ENCODE data around the gene CD63.
A peak's percentile ranks its signal among the peaks of the same experiment; 100 is the strongest.

CD63 gene

GRCh38 chr12:55733858-55734257, 5.0 kb upstream of the CD63 start:
- no peak overlapping the region for H3K27ac ChIP-seq
- no peak overlapping the region for H3K4me2 ChIP-seq
- H3K79me2 ChIP-seq (ENCODE audit: insufficient read depth, low read depth) = no peaks in the 10 kb centered on the region
- no peak overlapping the region for H3K4me3 ChIP-seq (IDR thresholded peaks at IDR 0.05; ENCODE audit: insufficient read depth, low read depth, low read length)
- no peak overlapping the region for H3K9ac ChIP-seq
- H3K27me3 ChIP-seq (ENCODE audit: insufficient read depth, low read depth) = no peaks in the 10 kb centered on the region
- H3K4me1 ChIP-seq (ENCODE audit: low read depth, poor library complexity, severe bottlenecking) = peaks cover 25% of the 10 kb centered on the region
- no peaks in the 10 kb centered on the region for H3K36me3 ChIP-seq (ENCODE audit: insufficient read depth)
- H4K20me1 ChIP-seq (ENCODE audit: insufficient read depth) = no peaks in the 10 kb centered on the region
- no peak overlapping the region for H2AFZ ChIP-seq (ENCODE audit: low read depth)
- TF ChIP-seq CTCF (conservative IDR thresholded peaks at IDR 0.05; ENCODE audit: low read depth, low read length) = no peak

- H3K27ac ChIP-seq = no peak overlapping the region
- TF ChIP-seq CTCF (conservative IDR thresholded peaks at IDR 0.05; ENCODE audit: low read depth, low read length) = no peak
- peaks cover 1% of the 10 kb centered on the region; the same call in 1 of the 2 replicates for H3K79me2 ChIP-seq (ENCODE audit: insufficient read depth, low read depth)
- H3K4me2 ChIP-seq = no peak overlapping the region
- H3K4me3 ChIP-seq (IDR thresholded peaks at IDR 0.05; ENCODE audit: insufficient read depth, low read depth, low read length) = no peak overlapping the region
- H3K36me3 ChIP-seq (ENCODE audit: insufficient read depth) = no peaks in the 10 kb centered on the region
- H3K27me3 ChIP-seq (ENCODE audit: insufficient read depth, low read depth) = no peaks in the 10 kb centered on the region
- no peak overlapping the region for H2AFZ ChIP-seq (ENCODE audit: low read depth)
- H3K4me1 ChIP-seq (ENCODE audit: low read depth, poor library complexity, severe bottlenecking) = peaks cover 24% of the 10 kb centered on the region
- H3K9ac ChIP-seq = no peak overlapping the region
- no peaks in the 10 kb centered on the region for H4K20me1 ChIP-seq (ENCODE audit: insufficient read depth)
Measured at GRCh38 chr12:55733021-55733555, 4.3 kb upstream of the CD63 start.

- peaks cover 9% of the 10 kb centered on the region; the same call in 1 of the 2 replicates for H3K79me2 ChIP-seq (ENCODE audit: insufficient read depth, low read depth)
- H3K27me3 ChIP-seq (ENCODE audit: insufficient read depth, low read depth) = no peaks in the 10 kb centered on the region
- no peaks in the 10 kb centered on the region for H4K20me1 ChIP-seq (ENCODE audit: insufficient read depth)
- TF ChIP-seq CTCF (conservative IDR thresholded peaks at IDR 0.05; ENCODE audit: low read depth, low read length) = no peak
- H3K4me1 ChIP-seq (ENCODE audit: low read depth, poor library complexity, severe bottlenecking) = peaks cover 21% of the 10 kb centered on the region
- no peak overlapping the region for H2AFZ ChIP-seq (ENCODE audit: low read depth)
- no peak overlapping the region for H3K4me3 ChIP-seq (IDR thresholded peaks at IDR 0.05; ENCODE audit: insufficient read depth, low read depth, low read length)
- H3K27ac ChIP-seq = no peak overlapping the region
- no peak overlapping the region for H3K4me2 ChIP-seq
- H3K36me3 ChIP-seq (ENCODE audit: insufficient read depth) = no peaks in the 10 kb centered on the region
- H3K9ac ChIP-seq = no peak overlapping the region
Measured at GRCh38 chr12:55732288-55732687, 3.5 kb upstream of the CD63 start.

GRCh38 chr12:55729819-55730818, 1.3 kb upstream of the CD63 start:
- Histone ChIP-seq H3K27ac (peak overlapping the region; percentile 63; the same call in 1 of the 2 replicates), H3K27me3 (ENCODE audit: insufficient read depth, low read depth) (no peaks in the 10 kb centered on the region), H3K4me3 (IDR thresholded peaks at IDR 0.05; ENCODE audit: insufficient read depth, low read depth, low read length) (no peak overlapping the region), H3K36me3 (ENCODE audit: insufficient read depth) (no peaks in the 10 kb centered on the region; the same call in 1 of the 2 replicates), H3K9ac (peak overlapping the region; percentile 80; the same call in 1 of the 2 replicates), H3K4me1 (ENCODE audit: low read depth, poor library complexity, severe bottlenecking) (peaks cover 20% of the 10 kb centered on the region), H4K20me1 (ENCODE audit: insufficient read depth) (no peaks in the 10 kb centered on the region), H2AFZ (ENCODE audit: low read depth) (peak overlapping the region; percentile 88), H3K4me2 (peak overlapping the region; percentile 87), H3K79me2 (ENCODE audit: insufficient read depth, low read depth) (peaks cover 13% of the 10 kb centered on the region; the same call in 1 of the 2 replicates)
- TF ChIP-seq CTCF (conservative IDR thresholded peaks at IDR 0.05; ENCODE audit: low read depth, low read length) = no peak
